SU-DHL-6 (cell line): ENCODE measurements around the gene PCDHB8.
"Not testable (repeated sequence)": the region's sequence is repeated elsewhere in the genome, so short reads cannot be mapped to it uniquely, and the experiment has no call there.

Experiments used
- EZH2phosphoT487 ChIP-seq: fragments of 200-600 bp; sonication (generic), shearing (Covaris generic); conservative IDR thresholded peaks from 2 replicates; pipeline ENCODE4 v1.6.1; 2018; ENCODE audit warnings: mild to moderate bottlenecking, antibody characterized with exemption, low read length, moderate library complexity, mixed read lengths
- TF ChIP-seq, protein P1 (sequence below): fragments of 200-600 bp; sonication (generic); IDR thresholded peaks from one replicate; pipeline ENCODE4 v1.5.1; 2017; ENCODE audit warnings: antibody characterized with exemption, mild to moderate bottlenecking, low read length, moderate library complexity; ENCODE audit not compliant: insufficient read depth, poor library complexity, severe bottlenecking

DNA sequence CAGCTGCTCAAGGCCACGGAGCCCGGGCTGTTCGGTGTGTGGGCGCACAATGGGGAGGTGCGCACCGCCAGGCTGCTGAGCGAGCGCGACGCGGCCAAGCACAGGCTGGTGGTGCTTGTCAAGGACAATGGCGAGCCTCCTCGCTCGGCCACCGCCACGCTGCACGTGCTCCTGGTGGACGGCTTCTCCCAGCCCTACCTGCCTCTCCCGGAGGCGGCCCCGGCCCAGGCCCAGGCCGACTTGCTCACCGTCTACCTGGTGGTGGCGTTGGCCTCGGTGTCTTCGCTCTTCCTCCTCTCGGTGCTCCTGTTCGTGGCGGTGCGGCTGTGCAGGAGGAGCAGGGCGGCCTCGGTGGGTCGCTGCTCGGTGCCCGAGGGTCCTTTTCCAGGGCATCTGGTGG is 11.5 kb downstream of the PCDHB8 start:
- TF ChIP-seq, protein P1, sequence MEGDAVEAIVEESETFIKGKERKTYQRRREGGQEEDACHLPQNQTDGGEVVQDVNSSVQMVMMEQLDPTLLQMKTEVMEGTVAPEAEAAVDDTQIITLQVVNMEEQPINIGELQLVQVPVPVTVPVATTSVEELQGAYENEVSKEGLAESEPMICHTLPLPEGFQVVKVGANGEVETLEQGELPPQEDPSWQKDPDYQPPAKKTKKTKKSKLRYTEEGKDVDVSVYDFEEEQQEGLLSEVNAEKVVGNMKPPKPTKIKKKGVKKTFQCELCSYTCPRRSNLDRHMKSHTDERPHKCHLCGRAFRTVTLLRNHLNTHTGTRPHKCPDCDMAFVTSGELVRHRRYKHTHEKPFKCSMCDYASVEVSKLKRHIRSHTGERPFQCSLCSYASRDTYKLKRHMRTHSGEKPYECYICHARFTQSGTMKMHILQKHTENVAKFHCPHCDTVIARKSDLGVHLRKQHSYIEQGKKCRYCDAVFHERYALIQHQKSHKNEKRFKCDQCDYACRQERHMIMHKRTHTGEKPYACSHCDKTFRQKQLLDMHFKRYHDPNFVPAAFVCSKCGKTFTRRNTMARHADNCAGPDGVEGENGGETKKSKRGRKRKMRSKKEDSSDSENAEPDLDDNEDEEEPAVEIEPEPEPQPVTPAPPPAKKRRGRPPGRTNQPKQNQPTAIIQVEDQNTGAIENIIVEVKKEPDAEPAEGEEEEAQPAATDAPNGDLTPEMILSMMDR, result not testable (repeated sequence)
- not testable (repeated sequence) for TF ChIP-seq EZH2phosphoT487
